GM12864 (cell line): Measurements from ENCODE around the gene HS2ST1.
"Not testable (repeated sequence)": the region's sequence is repeated elsewhere in the genome, so short reads cannot be mapped to it uniquely, and the experiment has no call there.

Experiments
- DNase-seq: peaks from one replicate; pipeline ENCODE4 v3.0.0-alpha.2; 2011; ENCODE audit warnings: low read depth
- H3K4me3 ChIP-seq: 2 replicates; pipeline ENCODE4 v1.5.1; 2011; ENCODE audit warnings: mild to moderate bottlenecking, low read depth, low read length, control low read depth
- CTCF ChIP-seq: IDR thresholded peaks from 2 replicates; pipeline ENCODE4 v1.5.1; 2011; ENCODE audit warnings: low read depth, mild to moderate bottlenecking, moderate library complexity, low read length, control low read depth, inconsistent platforms; ENCODE audit errors: missing control alignments

HS2ST1 gene

GRCh38 chr1:86951430-86951829, 37.0 kb downstream of the HS2ST1 start:
- no peak for TF ChIP-seq CTCF
- no peak for DNase-seq

GRCh38 chr1:86953167-86953566, 38.7 kb downstream of the HS2ST1 start:
- no peak for DNase-seq
- no peak for TF ChIP-seq CTCF
- no peak overlapping the region for H3K4me3 ChIP-seq

More at GRCh38 chr1:86951430-86951829, 37.0 kb downstream of the HS2ST1 start:
- no peak overlapping the region for H3K4me3 ChIP-seq

- no peak for TF ChIP-seq CTCF
- DNase-seq = no peak
- no peak overlapping the region for H3K4me3 ChIP-seq
These were observed 41.2 kb downstream of the HS2ST1 start for GRCh38 chr1:86955678-86956077.

- TF ChIP-seq CTCF = no peak
- no peak for DNase-seq
- no peak overlapping the region for H3K4me3 ChIP-seq
These were observed 41.8 kb downstream of the HS2ST1 start for GRCh38 chr1:86956221-86956620.

GRCh38 chr1:86957221-86957620, 42.8 kb downstream of the HS2ST1 start:
- no peak for TF ChIP-seq CTCF
- no peak for DNase-seq
- no peak overlapping the region for H3K4me3 ChIP-seq

GRCh38 chr1:86960548-86960947, 46.1 kb downstream of the HS2ST1 start:
- TF ChIP-seq CTCF = no peak
- DNase-seq = no peak
- no peak overlapping the region for H3K4me3 ChIP-seq

GRCh38 chr1:86963841-86964240, 49.4 kb downstream of the HS2ST1 start:
- not testable (repeated sequence) for DNase-seq, H3K4me3 ChIP-seq
